ENCODE measurements around the gene CRIP2. TPM values are rescaled to one million over a fixed set of nuclear protein-coding genes. Genes with fewer than 3 reads are reported as not detected.

Gene CRIP2
- total and polyA plus RNA-seq, 2 of the 13 experiments (the other 11 are each of a cell fraction or from before 2014, with no cell fraction given), result 31.6 to 37.9 TPM

DNA sequence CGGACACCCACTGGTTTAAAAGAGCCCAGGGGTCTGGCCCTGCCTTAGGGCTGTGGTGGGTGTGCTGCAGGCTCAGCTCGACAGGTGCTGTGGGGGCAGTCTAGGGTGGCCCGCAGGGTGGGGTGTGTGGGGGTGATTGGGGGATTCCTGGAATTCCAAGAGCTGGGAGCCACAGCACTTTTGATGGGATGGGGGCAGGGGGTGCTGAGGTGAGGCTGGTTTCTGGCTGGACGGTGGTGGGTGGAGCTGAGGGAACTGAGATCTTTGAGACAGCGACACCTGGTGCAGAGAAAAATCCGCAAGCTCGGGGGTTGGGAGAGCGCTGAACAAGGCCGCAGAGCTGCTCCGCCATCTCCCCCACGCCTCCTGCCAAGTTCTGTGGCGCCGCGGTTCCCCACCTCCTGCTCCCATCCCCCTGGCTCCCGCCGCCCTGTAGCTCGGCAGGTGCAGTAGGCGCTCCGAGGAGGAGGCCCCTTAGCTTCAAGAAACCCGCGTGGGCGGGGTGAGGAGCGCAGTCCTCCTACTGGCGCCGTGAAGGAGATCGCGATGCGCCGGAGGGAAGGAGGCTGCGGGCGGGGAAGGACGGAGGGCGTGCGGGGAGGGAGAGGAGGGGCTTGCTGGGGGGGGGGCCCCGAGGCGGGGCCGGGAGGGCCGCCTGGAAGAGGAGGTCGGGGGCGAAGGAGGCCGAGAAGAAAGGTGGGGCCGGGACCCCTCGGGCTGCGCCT lies 15.1 kb downstream of the CRIP2 start (continued):
- TF ChIP-seq, protein P1, sequence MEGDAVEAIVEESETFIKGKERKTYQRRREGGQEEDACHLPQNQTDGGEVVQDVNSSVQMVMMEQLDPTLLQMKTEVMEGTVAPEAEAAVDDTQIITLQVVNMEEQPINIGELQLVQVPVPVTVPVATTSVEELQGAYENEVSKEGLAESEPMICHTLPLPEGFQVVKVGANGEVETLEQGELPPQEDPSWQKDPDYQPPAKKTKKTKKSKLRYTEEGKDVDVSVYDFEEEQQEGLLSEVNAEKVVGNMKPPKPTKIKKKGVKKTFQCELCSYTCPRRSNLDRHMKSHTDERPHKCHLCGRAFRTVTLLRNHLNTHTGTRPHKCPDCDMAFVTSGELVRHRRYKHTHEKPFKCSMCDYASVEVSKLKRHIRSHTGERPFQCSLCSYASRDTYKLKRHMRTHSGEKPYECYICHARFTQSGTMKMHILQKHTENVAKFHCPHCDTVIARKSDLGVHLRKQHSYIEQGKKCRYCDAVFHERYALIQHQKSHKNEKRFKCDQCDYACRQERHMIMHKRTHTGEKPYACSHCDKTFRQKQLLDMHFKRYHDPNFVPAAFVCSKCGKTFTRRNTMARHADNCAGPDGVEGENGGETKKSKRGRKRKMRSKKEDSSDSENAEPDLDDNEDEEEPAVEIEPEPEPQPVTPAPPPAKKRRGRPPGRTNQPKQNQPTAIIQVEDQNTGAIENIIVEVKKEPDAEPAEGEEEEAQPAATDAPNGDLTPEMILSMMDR (CRISPR knock-in tag; IDR thresholded peaks at IDR 0.05), result peak; percentile 82
- no peak for TF ChIP-seq CCDC6 (CRISPR knock-in tag; IDR thresholded peaks at IDR 0.05)
- TF ChIP-seq DR1 (CRISPR knock-in tag; IDR thresholded peaks at IDR 0.05), result no peak
- TF ChIP-seq, protein P2, sequence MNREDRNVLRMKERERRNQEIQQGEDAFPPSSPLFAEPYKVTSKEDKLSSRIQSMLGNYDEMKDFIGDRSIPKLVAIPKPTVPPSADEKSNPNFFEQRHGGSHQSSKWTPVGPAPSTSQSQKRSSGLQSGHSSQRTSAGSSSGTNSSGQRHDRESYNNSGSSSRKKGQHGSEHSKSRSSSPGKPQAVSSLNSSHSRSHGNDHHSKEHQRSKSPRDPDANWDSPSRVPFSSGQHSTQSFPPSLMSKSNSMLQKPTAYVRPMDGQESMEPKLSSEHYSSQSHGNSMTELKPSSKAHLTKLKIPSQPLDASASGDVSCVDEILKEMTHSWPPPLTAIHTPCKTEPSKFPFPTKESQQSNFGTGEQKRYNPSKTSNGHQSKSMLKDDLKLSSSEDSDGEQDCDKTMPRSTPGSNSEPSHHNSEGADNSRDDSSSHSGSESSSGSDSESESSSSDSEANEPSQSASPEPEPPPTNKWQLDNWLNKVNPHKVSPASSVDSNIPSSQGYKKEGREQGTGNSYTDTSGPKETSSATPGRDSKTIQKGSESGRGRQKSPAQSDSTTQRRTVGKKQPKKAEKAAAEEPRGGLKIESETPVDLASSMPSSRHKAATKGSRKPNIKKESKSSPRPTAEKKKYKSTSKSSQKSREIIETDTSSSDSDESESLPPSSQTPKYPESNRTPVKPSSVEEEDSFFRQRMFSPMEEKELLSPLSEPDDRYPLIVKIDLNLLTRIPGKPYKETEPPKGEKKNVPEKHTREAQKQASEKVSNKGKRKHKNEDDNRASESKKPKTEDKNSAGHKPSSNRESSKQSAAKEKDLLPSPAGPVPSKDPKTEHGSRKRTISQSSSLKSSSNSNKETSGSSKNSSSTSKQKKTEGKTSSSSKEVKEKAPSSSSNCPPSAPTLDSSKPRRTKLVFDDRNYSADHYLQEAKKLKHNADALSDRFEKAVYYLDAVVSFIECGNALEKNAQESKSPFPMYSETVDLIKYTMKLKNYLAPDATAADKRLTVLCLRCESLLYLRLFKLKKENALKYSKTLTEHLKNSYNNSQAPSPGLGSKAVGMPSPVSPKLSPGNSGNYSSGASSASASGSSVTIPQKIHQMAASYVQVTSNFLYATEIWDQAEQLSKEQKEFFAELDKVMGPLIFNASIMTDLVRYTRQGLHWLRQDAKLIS (CRISPR knock-in tag; IDR thresholded peaks at IDR 0.05), result 0 out of 2 replicates have a peak, but pooled peaks have one; percentile 40
- TF ChIP-seq BRD4 (CRISPR knock-in tag; IDR thresholded peaks at IDR 0.05), result peak; percentile 38; the same call in 1 of the 2 replicates
- TF ChIP-seq, protein P3, sequence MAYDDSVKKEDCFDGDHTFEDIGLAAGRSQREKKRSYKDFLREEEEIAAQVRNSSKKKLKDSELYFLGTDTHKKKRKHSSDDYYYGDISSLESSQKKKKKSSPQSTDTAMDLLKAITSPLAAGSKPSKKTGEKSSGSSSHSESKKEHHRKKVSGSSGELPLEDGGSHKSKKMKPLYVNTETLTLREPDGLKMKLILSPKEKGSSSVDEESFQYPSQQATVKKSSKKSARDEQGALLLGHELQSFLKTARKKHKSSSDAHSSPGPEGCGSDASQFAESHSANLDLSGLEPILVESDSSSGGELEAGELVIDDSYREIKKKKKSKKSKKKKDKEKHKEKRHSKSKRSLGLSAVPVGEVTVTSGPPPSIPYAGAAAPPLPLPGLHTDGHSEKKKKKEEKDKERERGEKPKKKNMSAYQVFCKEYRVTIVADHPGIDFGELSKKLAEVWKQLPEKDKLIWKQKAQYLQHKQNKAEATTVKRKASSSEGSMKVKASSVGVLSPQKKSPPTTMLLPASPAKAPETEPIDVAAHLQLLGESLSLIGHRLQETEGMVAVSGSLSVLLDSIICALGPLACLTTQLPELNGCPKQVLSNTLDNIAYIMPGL (CRISPR knock-in tag; IDR thresholded peaks at IDR 0.05; ENCODE audit: borderline replicate concordance in 1 of 2, low read depth in 1 of 2), result peak; percentile 61 to 62; a peak in 3 of 4 replicates
- 0 out of 2 replicates have a peak, but pooled peaks have one; percentile 53 for TF ChIP-seq HNRNPL (IDR thresholded peaks at IDR 0.05; ENCODE audit: low read depth, low read length)
- TF ChIP-seq ZNF543 (CRISPR knock-in tag; IDR thresholded peaks at IDR 0.05), result no peak
- TF ChIP-seq MAF1 (CRISPR knock-in tag; IDR thresholded peaks at IDR 0.05; ENCODE audit: borderline replicate concordance), result 0 out of 2 replicates have a peak, but pooled peaks have one; percentile 33
- no peak for TF ChIP-seq RBAK (CRISPR knock-in tag; IDR thresholded peaks at IDR 0.05)
- peak; percentile 28; the same call in 1 of the 2 replicates for TF ChIP-seq NFYC (CRISPR knock-in tag; IDR thresholded peaks at IDR 0.05)
- peak; percentile 49; the same call in 1 of the 2 replicates for TF ChIP-seq ETV6 (CRISPR knock-in tag; conservative IDR thresholded peaks at IDR 0.05)
- peak; percentile 5 for TF ChIP-seq PTBP1 (IDR thresholded peaks at IDR 0.05; ENCODE audit: low read depth, low read length, poor library complexity, severe bottlenecking)
- TF ChIP-seq, protein P4, sequence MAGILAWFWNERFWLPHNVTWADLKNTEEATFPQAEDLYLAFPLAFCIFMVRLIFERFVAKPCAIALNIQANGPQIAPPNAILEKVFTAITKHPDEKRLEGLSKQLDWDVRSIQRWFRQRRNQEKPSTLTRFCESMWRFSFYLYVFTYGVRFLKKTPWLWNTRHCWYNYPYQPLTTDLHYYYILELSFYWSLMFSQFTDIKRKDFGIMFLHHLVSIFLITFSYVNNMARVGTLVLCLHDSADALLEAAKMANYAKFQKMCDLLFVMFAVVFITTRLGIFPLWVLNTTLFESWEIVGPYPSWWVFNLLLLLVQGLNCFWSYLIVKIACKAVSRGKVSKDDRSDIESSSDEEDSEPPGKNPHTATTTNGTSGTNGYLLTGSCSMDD (CRISPR knock-in tag; IDR thresholded peaks at IDR 0.05), result no peak
- TF ChIP-seq GABPB1 (CRISPR knock-in tag; IDR thresholded peaks at IDR 0.05), result peak; percentile 58; the same call in 1 of the 2 replicates
- TF ChIP-seq, protein P5, sequence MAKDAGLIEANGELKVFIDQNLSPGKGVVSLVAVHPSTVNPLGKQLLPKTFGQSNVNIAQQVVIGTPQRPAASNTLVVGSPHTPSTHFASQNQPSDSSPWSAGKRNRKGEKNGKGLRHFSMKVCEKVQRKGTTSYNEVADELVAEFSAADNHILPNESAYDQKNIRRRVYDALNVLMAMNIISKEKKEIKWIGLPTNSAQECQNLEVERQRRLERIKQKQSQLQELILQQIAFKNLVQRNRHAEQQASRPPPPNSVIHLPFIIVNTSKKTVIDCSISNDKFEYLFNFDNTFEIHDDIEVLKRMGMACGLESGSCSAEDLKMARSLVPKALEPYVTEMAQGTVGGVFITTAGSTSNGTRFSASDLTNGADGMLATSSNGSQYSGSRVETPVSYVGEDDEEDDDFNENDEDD (CRISPR knock-in tag; IDR thresholded peaks at IDR 0.05; ENCODE audit: borderline replicate concordance), result peak; percentile 45; the same call in 1 of the 2 replicates
- no peak for TF ChIP-seq ZNF790 (CRISPR knock-in tag; IDR thresholded peaks at IDR 0.05; ENCODE audit: borderline replicate concordance)

All from HepG2 (cell line).